Cardiac muscle cell (in vitro differentiated cells and primary cell): ENCODE results near the gene AIMP2. TPM values are rescaled to one million over a fixed set of nuclear protein-coding genes. Genes with fewer than 3 reads are reported as not detected.
"Not testable (repeated sequence)": the region's sequence is repeated elsewhere in the genome, so short reads cannot be mapped to it uniquely, and the experiment has no call there.

Source experiments
- DNase-seq, 2 donors: peaks; one replicate each; pipeline versions ENCODE4 v3.0.0 to v3.0.0-alpha.2; 2010 to 2017; ENCODE audit warnings: low read depth in 1 of 2, low spot score in 1 of 2
- H3K27ac ChIP-seq: fragments of 200-600 bp; sonication (generic); 2 replicates; pipeline ENCODE4 v1.5.1; 2016
- H3K27me3 ChIP-seq: fragments of 200-600 bp; sonication (generic); 2 replicates; pipeline ENCODE4 v1.6.0; 2016; ENCODE audit warnings: control low read depth
- H3K36me3 ChIP-seq: fragments of 200-600 bp; sonication (generic); 2 replicates; pipeline ENCODE4 v1.5.1; 2016; ENCODE audit warnings: control low read depth
- H3K4me1 ChIP-seq: fragments of 200-600 bp; sonication (generic); 2 replicates; pipeline ENCODE4 v1.8.1; 2017; ENCODE audit warnings: low read depth, mild to moderate bottlenecking, mixed run types
- H3K4me3 ChIP-seq: fragments of 200-600 bp; sonication (generic); 2 replicates; pipeline ENCODE4 v1.5.1; 2016; ENCODE audit warnings: mild to moderate bottlenecking
- H3K9me3 ChIP-seq: fragments of 200-600 bp; sonication (generic); 2 replicates; pipeline ENCODE4 v1.5.1; 2017; ENCODE audit warnings: low read depth, mild to moderate bottlenecking, control low read depth
- CTCF ChIP-seq: IDR thresholded peaks from 2 replicates; pipeline ENCODE4 v1.5.1; 2012; ENCODE audit warnings: low read depth, mild to moderate bottlenecking, low read length
- polyA plus RNA-seq: library from polyadenylated mRNA; unstranded; fragments of >200 nt; fragmentation: Nextera tagmentation; extraction: Ambion mirVana; gene quantifications from 2 replicates; pipeline ENCODE4 v1.2.1, GENCODE V29; 2016
- total RNA-seq: library from RNA; depleted of rRNA; stranded (reverse); fragments of >200 nt; gene quantifications from 2 replicates; pipeline ENCODE4 v1.2.3, GENCODE V29; 2016

Gene AIMP2
- total and polyA plus RNA-seq, 2 experiments from 2014 or later = 44.3 to 75.0 TPM

- Histone ChIP-seq H3K27me3 (no peaks in the 10 kb centered on the region), H3K4me3 (no peak overlapping the region), H3K36me3 (peaks cover 13% of the 10 kb centered on the region), H3K9me3 (no peaks in the 10 kb centered on the region), H3K4me1 (peaks cover 9% of the 10 kb centered on the region), H3K27ac (no peak overlapping the region)
- DNase-seq = no peak
- TF ChIP-seq CTCF = no peak
Measured at GRCh38 chr7:6007386-6007785, 1.7 kb upstream of the AIMP2 start.

- not testable (repeated sequence) for H3K36me3 ChIP-seq, H3K4me1 ChIP-seq, DNase-seq, H3K9me3 ChIP-seq, H3K27me3 ChIP-seq
- Histone ChIP-seq H3K4me3 (peak overlapping the region; percentile 63), H3K27ac (peak overlapping the region; percentile 92)
Measured at GRCh38 chr7:6007835-6008590, 1.1 kb upstream of the AIMP2 start.

GRCh38 chr7:6010370-6010769, 1.3 kb downstream of the AIMP2 start:
- H3K9me3 ChIP-seq, H3K27me3 ChIP-seq, H3K27ac ChIP-seq, H3K4me1 ChIP-seq, DNase-seq, H3K36me3 ChIP-seq: not testable (repeated sequence)
- peak overlapping the region; percentile 63 for H3K4me3 ChIP-seq

- TF ChIP-seq CTCF = no peak
- Histone ChIP-seq H3K27me3 (no peaks in the 10 kb centered on the region), H3K4me3 (no peak overlapping the region), H3K9me3 (no peaks in the 10 kb centered on the region), H3K36me3 (peaks cover 8% of the 10 kb centered on the region), H3K4me1 (peaks cover 9% of the 10 kb centered on the region), H3K27ac (peak overlapping the region; percentile 26)
- DNase-seq = no peak
Measured at GRCh38 chr7:6011541-6011940, 2.5 kb downstream of the AIMP2 start.

- H3K27ac ChIP-seq = no peak overlapping the region
- H3K27me3 ChIP-seq = no peaks in the 10 kb centered on the region
- H3K36me3 ChIP-seq = peaks cover 8% of the 10 kb centered on the region
- peak in 1 of 2 donors; percentile 6 for DNase-seq
- TF ChIP-seq CTCF = no peak
- peaks cover 9% of the 10 kb centered on the region for H3K4me1 ChIP-seq
- H3K4me3 ChIP-seq = no peak overlapping the region
- no peaks in the 10 kb centered on the region for H3K9me3 ChIP-seq
Measured at GRCh38 chr7:6012355-6013104, 3.5 kb downstream of the AIMP2 start.

GRCh38 chr7:6015917-6016652, 7.0 kb downstream of the AIMP2 start:
- H3K9me3 ChIP-seq = no peaks in the 10 kb centered on the region
- peaks cover 26% of the 10 kb centered on the region for H3K36me3 ChIP-seq
- DNase-seq = peak in 1 of 2 donors; percentile 96
- peak overlapping the region; percentile 56 for H3K27ac ChIP-seq
- no peak overlapping the region for H3K4me3 ChIP-seq
- no peaks in the 10 kb centered on the region for H3K27me3 ChIP-seq
- H3K4me1 ChIP-seq = no peaks in the 10 kb centered on the region
- TF ChIP-seq CTCF = no peak
